K562 (cell line): Measurements from ENCODE around the gene UBE2G2. TPM values are rescaled to one million over a fixed set of nuclear protein-coding genes. Genes with fewer than 3 reads are reported as not detected.

Experiments used
- BDP1 ChIP-seq: IDR thresholded peaks from 3 replicates; pipeline ENCODE4 v1.6.1; 2011; ENCODE audit not compliant: insufficient read length, insufficient read depth
- BHLHE40 ChIP-seq: IDR thresholded peaks from 2 replicates; pipeline ENCODE4 v1.6.1; 2011; ENCODE audit warnings: low read length, improper control_type of control experiment
- C11orf30 ChIP-seq: fragments of 450-650 bp; IDR thresholded peaks from 2 replicates; pipeline ENCODE4 v1.6.1; 2016; ENCODE audit warnings: low read depth, mild to moderate bottlenecking
- CCAR2 ChIP-seq: fragments of 200-400 bp; formaldehyde crosslinking; IDR thresholded peaks from 2 replicates; pipeline ENCODE4 v1.6.1; 2017; ENCODE audit warnings: mild to moderate bottlenecking, low read depth, low read length
- CREB1 ChIP-seq, 2 experiments: sonication (generic) in 1 of 2; formaldehyde crosslinking in 1 of 2; IDR thresholded peaks; 2 replicates each; pipeline versions ENCODE4 v1.6.1 to v1.8.0; 2012 to 2022; ENCODE audit warnings: inconsistent platforms in 1 of 2, mild to moderate bottlenecking in 1 of 2, missing genetic modification reagents in 1 of 2, moderate library complexity in 1 of 2
- CTBP1 ChIP-seq: fragments of 450-650 bp; IDR thresholded peaks from 2 replicates; pipeline ENCODE4 v1.6.1; 2016; ENCODE audit warnings: borderline replicate concordance
- E2F3 ChIP-seq: fragments of 250-450 bp; sonication (Bioruptor Pico); IDR thresholded peaks from 2 replicates; pipeline ENCODE4 v1.4.0; 2020; ENCODE audit warnings: mild to moderate bottlenecking
- GTF2E2 ChIP-seq: fragments of 200-800 bp; sonication (Bioruptor generic); IDR thresholded peaks from 2 replicates; pipeline ENCODE4 v1.6.1; 2016; ENCODE audit warnings: missing genetic modification characterization, missing compliant biosample characterization
- IRF2 ChIP-seq: sonication (generic); formaldehyde crosslinking; IDR thresholded peaks from 2 replicates; pipeline ENCODE4 v1.8.1; 2022; ENCODE audit warnings: mild to moderate bottlenecking, missing genetic modification reagents
- LCOR ChIP-seq: sonication (generic); formaldehyde crosslinking; IDR thresholded peaks from 2 replicates; pipeline ENCODE4 v1.8.0; 2022; ENCODE audit warnings: mild to moderate bottlenecking, missing genetic modification reagents
- MTA2 ChIP-seq: fragments of 450-650 bp; IDR thresholded peaks from 2 replicates; pipeline ENCODE4 v1.6.1; 2016; ENCODE audit warnings: low read depth
- MXI1 ChIP-seq: IDR thresholded peaks from 2 replicates; pipeline ENCODE4 v1.6.1; 2011; ENCODE audit warnings: low read depth, mild to moderate bottlenecking, improper control_type of control experiment, low read length
- POLR2AphosphoS5 ChIP-seq: IDR thresholded peaks from 2 replicates; pipeline ENCODE4 v1.6.1; 2011; ENCODE audit warnings: mild to moderate bottlenecking, low read depth, low read length, moderate library complexity; ENCODE audit not compliant: control insufficient read depth, insufficient read depth
- PRPF4 ChIP-seq: fragments of 200-400 bp; formaldehyde crosslinking; IDR thresholded peaks from one replicate; pipeline ENCODE4 v1.6.1; 2017; ENCODE audit warnings: low read length, low read depth, mild to moderate bottlenecking; ENCODE audit not compliant: insufficient read depth, poor library complexity, severe bottlenecking
- TRIM24 ChIP-seq, 2 experiments: fragments of 450-650 bp; IDR thresholded peaks; 2 replicates each; pipeline ENCODE4 v1.6.1; 2016
- WHSC1 ChIP-seq: IDR thresholded peaks from one replicate; pipeline ENCODE4 v1.6.1; 2012; ENCODE audit warnings: low read length, control low read depth, inconsistent platforms
- YBX1 ChIP-seq: fragments of 450-650 bp; IDR thresholded peaks from 2 replicates; pipeline ENCODE4 v1.7.1; 2016; ENCODE audit warnings: mild to moderate bottlenecking
- ZBTB9 ChIP-seq: fragments of 450-650 bp; formaldehyde crosslinking; IDR thresholded peaks from 2 replicates; pipeline ENCODE4 v1.4.0; 2020; ENCODE audit warnings: mild to moderate bottlenecking, moderate library complexity
- ZNF217 ChIP-seq: sonication (generic); formaldehyde crosslinking; IDR thresholded peaks from 2 replicates; pipeline ENCODE4 v1.8.0; 2022; ENCODE audit warnings: mild to moderate bottlenecking, missing genetic modification reagents
- ZNF561 ChIP-seq: fragments of 450-650 bp; formaldehyde crosslinking; conservative IDR thresholded peaks from 2 replicates; pipeline ENCODE4 v1.4.0; 2020; ENCODE audit warnings: mild to moderate bottlenecking, moderate library complexity
- polyA plus RNA-seq, 8 experiments: library from polyadenylated mRNA; depleted of rRNA in 4 of 8; stranded (reverse) in 5 of 8; unstranded in 3 of 8; fragments of >200 nt; fragmentation: Nextera tagmentation in 2 of 8; fragmentation: Illumina TruSeq in 1 of 8; extraction: Ambion mirVana in 2 of 8; extraction: Trizol in 1 of 8; gene quantifications; 2 replicates each; pipeline versions ENCODE4 v1.2.1 to v1.2.3, GENCODE V29; 2011 to 2014; ENCODE audit warnings: inconsistent platforms in 1 of 8, missing spikeins in 1 of 8
- total RNA-seq, 7 experiments: library from RNA; depleted of rRNA in 6 of 7; stranded (reverse); fragments of >200 nt in 6 of 7; fragmentation: Illumina TruSeq in 2 of 7; extraction: Trizol in 2 of 7; gene quantifications; 2 replicates each; pipeline versions ENCODE4 v1.2.1 to v1.2.3, GENCODE V29; 2011 to 2021; ENCODE audit warnings: low replicate concordance in 1 of 7
- TF ChIP-seq, protein P1 (sequence below), 2 experiments: fragments of 450-650 bp; IDR thresholded peaks; 2 replicates each; pipeline ENCODE4 v1.6.1; 2016
- TF ChIP-seq, protein P2 (sequence below): fragments of 450-650 bp; formaldehyde crosslinking; IDR thresholded peaks from 2 replicates; pipeline ENCODE4 v1.4.0; 2020; ENCODE audit warnings: mild to moderate bottlenecking, moderate library complexity
- TF ChIP-seq, protein P3 (sequence below): fragments of 250-450 bp; sonication (Bioruptor Pico); IDR thresholded peaks from 2 replicates; pipeline ENCODE4 v1.4.0; 2020
- TF ChIP-seq, protein P4 (sequence below): sonication (generic); formaldehyde crosslinking; IDR thresholded peaks from 2 replicates; pipeline ENCODE4 v1.8.1; 2023; ENCODE audit warnings: mild to moderate bottlenecking, missing genetic modification reagents

UBE2G2 gene
- total and polyA plus RNA-seq, 9 of the 15 experiments (the other 6 are each of a cell fraction or from before 2014, with no cell fraction given) = 47.5 to 225 (median 140) TPM

DNA sequence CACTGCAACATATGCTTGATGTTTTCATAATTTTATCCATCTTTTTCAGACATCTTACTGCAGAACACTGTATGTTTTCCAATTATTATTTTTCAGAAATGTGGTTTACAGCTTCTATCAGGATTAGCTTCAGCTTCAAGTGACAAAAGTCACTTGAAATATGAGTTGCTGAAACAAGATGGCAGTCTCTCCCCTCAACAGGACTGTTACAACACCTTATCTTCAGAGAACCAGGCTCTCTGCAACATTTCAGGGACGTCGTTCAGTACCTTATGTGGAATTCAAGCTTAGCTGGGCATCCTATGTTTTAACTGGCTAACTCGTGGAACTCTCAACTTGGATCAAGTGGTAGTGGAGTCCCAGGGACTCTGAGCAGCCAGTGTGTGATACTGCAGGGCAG is 2.0 kb upstream of the UBE2G2 start (continued):
- TF ChIP-seq E2F3 (CRISPR knock-in tag) (no peak), YBX1 (no peak), CREB1 (IDR thresholded peaks at IDR 0.05) (no peak), CREB1 (CRISPR knock-in tag; IDR thresholded peaks at IDR 0.05) (no peak), GTF2E2 (tag) (no peak), BDP1 (no peak), IRF2 (CRISPR knock-in tag) (no peak), TRIM24 (IDR thresholded peaks at IDR 0.05) (no peak), C11orf30 (no peak), BHLHE40 (no peak), MTA2 (no peak), CCAR2 (no peak), POLR2AphosphoS5 (no peak), PRPF4 (no peak), ZNF561 (CRISPR knock-in tag) (no peak), MXI1 (no peak), LCOR (CRISPR knock-in tag) (no peak), WHSC1 (no peak), ZNF217 (no peak), CTBP1 (no peak), ZBTB9 (CRISPR knock-in tag) (no peak)
- TF ChIP-seq, protein P1, sequence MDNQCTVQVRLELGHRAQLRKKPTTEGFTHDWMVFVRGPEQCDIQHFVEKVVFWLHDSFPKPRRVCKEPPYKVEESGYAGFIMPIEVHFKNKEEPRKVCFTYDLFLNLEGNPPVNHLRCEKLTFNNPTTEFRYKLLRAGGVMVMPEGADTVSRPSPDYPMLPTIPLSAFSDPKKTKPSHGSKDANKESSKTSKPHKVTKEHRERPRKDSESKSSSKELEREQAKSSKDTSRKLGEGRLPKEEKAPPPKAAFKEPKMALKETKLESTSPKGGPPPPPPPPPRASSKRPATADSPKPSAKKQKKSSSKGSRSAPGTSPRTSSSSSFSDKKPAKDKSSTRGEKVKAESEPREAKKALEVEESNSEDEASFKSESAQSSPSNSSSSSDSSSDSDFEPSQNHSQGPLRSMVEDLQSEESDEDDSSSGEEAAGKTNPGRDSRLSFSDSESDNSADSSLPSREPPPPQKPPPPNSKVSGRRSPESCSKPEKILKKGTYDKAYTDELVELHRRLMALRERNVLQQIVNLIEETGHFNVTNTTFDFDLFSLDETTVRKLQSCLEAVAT (IDR thresholded peaks at IDR 0.05) = no peak
- TF ChIP-seq, protein P2, sequence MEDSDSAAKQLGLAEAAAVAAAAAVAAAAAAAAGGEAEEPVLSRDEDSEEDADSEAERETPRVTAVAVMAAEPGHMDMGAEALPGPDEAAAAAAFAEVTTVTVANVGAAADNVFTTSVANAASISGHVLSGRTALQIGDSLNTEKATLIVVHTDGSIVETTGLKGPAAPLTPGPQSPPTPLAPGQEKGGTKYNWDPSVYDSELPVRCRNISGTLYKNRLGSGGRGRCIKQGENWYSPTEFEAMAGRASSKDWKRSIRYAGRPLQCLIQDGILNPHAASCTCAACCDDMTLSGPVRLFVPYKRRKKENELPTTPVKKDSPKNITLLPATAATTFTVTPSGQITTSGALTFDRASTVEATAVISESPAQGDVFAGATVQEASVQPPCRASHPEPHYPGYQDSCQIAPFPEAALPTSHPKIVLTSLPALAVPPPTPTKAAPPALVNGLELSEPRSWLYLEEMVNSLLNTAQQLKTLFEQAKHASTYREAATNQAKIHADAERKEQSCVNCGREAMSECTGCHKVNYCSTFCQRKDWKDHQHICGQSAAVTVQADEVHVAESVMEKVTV (CRISPR knock-in tag) = peak; percentile 56
- TF ChIP-seq, protein P3, sequence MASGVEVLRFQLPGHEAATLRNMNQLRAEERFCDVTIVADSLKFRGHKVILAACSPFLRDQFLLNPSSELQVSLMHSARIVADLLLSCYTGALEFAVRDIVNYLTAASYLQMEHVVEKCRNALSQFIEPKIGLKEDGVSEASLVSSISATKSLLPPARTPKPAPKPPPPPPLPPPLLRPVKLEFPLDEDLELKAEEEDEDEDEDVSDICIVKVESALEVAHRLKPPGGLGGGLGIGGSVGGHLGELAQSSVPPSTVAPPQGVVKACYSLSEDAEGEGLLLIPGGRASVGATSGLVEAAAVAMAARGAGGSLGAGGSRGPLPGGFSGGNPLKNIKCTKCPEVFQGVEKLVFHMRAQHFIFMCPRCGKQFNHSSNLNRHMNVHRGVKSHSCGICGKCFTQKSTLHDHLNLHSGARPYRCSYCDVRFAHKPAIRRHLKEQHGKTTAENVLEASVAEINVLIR (CRISPR knock-in tag) = no peak
- TF ChIP-seq, protein P4, sequence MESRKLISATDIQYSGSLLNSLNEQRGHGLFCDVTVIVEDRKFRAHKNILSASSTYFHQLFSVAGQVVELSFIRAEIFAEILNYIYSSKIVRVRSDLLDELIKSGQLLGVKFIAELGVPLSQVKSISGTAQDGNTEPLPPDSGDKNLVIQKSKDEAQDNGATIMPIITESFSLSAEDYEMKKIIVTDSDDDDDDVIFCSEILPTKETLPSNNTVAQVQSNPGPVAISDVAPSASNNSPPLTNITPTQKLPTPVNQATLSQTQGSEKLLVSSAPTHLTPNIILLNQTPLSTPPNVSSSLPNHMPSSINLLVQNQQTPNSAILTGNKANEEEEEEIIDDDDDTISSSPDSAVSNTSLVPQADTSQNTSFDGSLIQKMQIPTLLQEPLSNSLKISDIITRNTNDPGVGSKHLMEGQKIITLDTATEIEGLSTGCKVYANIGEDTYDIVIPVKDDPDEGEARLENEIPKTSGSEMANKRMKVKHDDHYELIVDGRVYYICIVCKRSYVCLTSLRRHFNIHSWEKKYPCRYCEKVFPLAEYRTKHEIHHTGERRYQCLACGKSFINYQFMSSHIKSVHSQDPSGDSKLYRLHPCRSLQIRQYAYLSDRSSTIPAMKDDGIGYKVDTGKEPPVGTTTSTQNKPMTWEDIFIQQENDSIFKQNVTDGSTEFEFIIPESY (CRISPR knock-in tag) = no peak
